HepG2 (cell line): ENCODE measurements around the gene ARHGAP15. TPM values are rescaled to one million over a fixed set of nuclear protein-coding genes. Genes with fewer than 3 reads are reported as not detected.

Source experiments
- ATAC-seq: fragments of 200-7000 bp; cut with Tn5 transposase; 3 replicates; pipeline ENCODE4 v1.9.1; 2020; ENCODE audit warnings: mild to moderate bottlenecking, moderate library complexity
- BruUV-seq: library from RNA; stranded (reverse); fragments of 400-500 nt; replicated peaks from 2 replicates; lab custom pipeline; 2021; lab: Mats Ljungman, UMichigan
- CTCF ChIA-PET: fragments of 300-600 bp; formaldehyde crosslinking; extraction: SDS; loops from one replicate; lab custom pipeline; 2021; ENCODE audit warnings: low total read pairs, inconsistent platforms, low intra/inter-chr PET ratio; lab: Yijun Ruan, JAX
- POLR2A ChIA-PET: fragments of 350-600 bp; sonication (Branson Sonifier 250); formaldehyde crosslinking; loops from one replicate; lab custom pipeline; 2020; ENCODE audit warnings: antibody characterized with exemption, inconsistent platforms; lab: Yijun Ruan, JAX
- DNase-seq: peaks from one replicate; pipeline ENCODE4 v3.0.0-alpha.2; 2015; ENCODE audit warnings: low spot score
- FAIRE-seq: peaks from 3 replicates; lab custom pipeline; 2011; peaks lifted over from hg19 to GRCh38; lab: Jason Lieb, UNC
- H2AFZ ChIP-seq: one replicate; pipeline ENCODE4 v1.6.1; 2011; ENCODE audit warnings: low read length, inconsistent platforms
- H3K27ac ChIP-seq: fragments of 300-600 bp; 3 replicates; pipeline ENCODE4 v1.8.0; 2011; ENCODE audit warnings: mixed run types, mild to moderate bottlenecking, mixed read lengths, low read length, inconsistent platforms; ENCODE audit not compliant: insufficient read depth; ENCODE audit errors: extremely low read length
- H3K27me3 ChIP-seq, 2 experiments: fragments of 200-600 bp in 1 of 2; 2 replicates in 1 of 2; 3 replicates in 1 of 2; pipeline versions ENCODE4 v1.6.0 to v1.8.0; 2011; ENCODE audit warnings: low read length in 2 of 2, mild to moderate bottlenecking in 2 of 2, moderate library complexity in 2 of 2, inconsistent platforms in 1 of 2; ENCODE audit not compliant: insufficient read depth in 2 of 2, control insufficient read depth in 1 of 2
- H3K36me3 ChIP-seq, 2 experiments: fragments of 200-600 bp in 1 of 2; replicated peaks in 1 of 2; 2 replicates in 1 of 2; 3 replicates in 1 of 2; pipeline versions ENCODE4 v1.5.1 to v1.8.0; 2011; ENCODE audit warnings: low read length in 2 of 2, inconsistent platforms in 1 of 2; ENCODE audit not compliant: insufficient read depth in 2 of 2, control insufficient read depth in 1 of 2
- H3K4me1 ChIP-seq: 2 replicates; pipeline ENCODE4 v1.5.1; 2012; ENCODE audit warnings: low read length, inconsistent platforms; ENCODE audit not compliant: insufficient read depth
- H3K4me2 ChIP-seq: 2 replicates; pipeline ENCODE4 v1.6.0; 2011; ENCODE audit warnings: low read depth, low read length, inconsistent platforms
- H3K4me3 ChIP-seq, 3 experiments: fragments of 200-600 bp in 1 of 3; sonication (generic), shearing (Covaris generic) in 1 of 3; replicated peaks in 1 of 3; 2 replicates each; pipeline ENCODE4 v1.5.1; 2011 to 2016; ENCODE audit warnings: low read length in 3 of 3, inconsistent platforms in 2 of 3, low read depth in 2 of 3, mild to moderate bottlenecking in 2 of 3, control low read depth in 1 of 3, mixed read lengths in 1 of 3; ENCODE audit not compliant: insufficient read depth in 1 of 3
- H3K79me2 ChIP-seq: one replicate; pipeline ENCODE4 v1.6.1; 2011; ENCODE audit warnings: low read length, inconsistent platforms; ENCODE audit not compliant: insufficient read depth
- H3K9ac ChIP-seq: 2 replicates; pipeline ENCODE4 v1.6.0; 2011; ENCODE audit warnings: mild to moderate bottlenecking, low read depth, low read length, inconsistent platforms; ENCODE audit not compliant: insufficient read depth
- H3K9me3 ChIP-seq: 2 replicates; pipeline ENCODE4 v1.5.1; 2012; ENCODE audit warnings: mild to moderate bottlenecking, low read length
- H4K20me1 ChIP-seq: 2 replicates; pipeline ENCODE4 v1.6.0; 2011; ENCODE audit warnings: inconsistent platforms, mild to moderate bottlenecking, low read length, moderate library complexity; ENCODE audit not compliant: insufficient read depth
- CEBPB ChIP-seq: IDR thresholded peaks from 2 replicates; pipeline ENCODE4 v1.6.1; 2011; ENCODE audit warnings: low read depth, low read length, improper control_type of control experiment, borderline replicate concordance
- KDM4B ChIP-seq: sonication (generic); formaldehyde crosslinking; IDR thresholded peaks from 2 replicates; pipeline ENCODE4 v1.4.0; 2020; ENCODE audit warnings: missing genetic modification reagents
- POGZ ChIP-seq: sonication (generic); formaldehyde crosslinking; IDR thresholded peaks from 2 replicates; pipeline ENCODE4 v1.4.0; 2020; ENCODE audit warnings: mild to moderate bottlenecking, missing genetic modification reagents
- SP1 ChIP-seq, 2 experiments: fragments of 450-650 bp in 1 of 2; sonication (generic) in 1 of 2; formaldehyde crosslinking in 1 of 2; IDR thresholded peaks; 2 replicates each; pipeline versions ENCODE4 v1.4.0 to v1.6.1; 2016 to 2020; ENCODE audit warnings: missing genetic modification reagents in 1 of 2
- TBL1XR1 ChIP-seq: fragments of 150-350 bp; IDR thresholded peaks from 2 replicates; pipeline ENCODE4 v1.6.1; 2014; ENCODE audit warnings: borderline replicate concordance, low read length; ENCODE audit not compliant: partially characterized antibody
- XBP1 ChIP-seq: sonication (generic); formaldehyde crosslinking; IDR thresholded peaks from 2 replicates; pipeline ENCODE4 v1.5.0; 2020; ENCODE audit warnings: missing genetic modification reagents
- ZFY ChIP-seq: sonication (generic); formaldehyde crosslinking; IDR thresholded peaks from 2 replicates; pipeline ENCODE4 v1.4.0; 2020; ENCODE audit warnings: missing genetic modification reagents
- ZMYM2 ChIP-seq: sonication (generic); formaldehyde crosslinking; IDR thresholded peaks from 2 replicates; pipeline ENCODE4 v1.8.0; 2022; ENCODE audit warnings: mild to moderate bottlenecking, missing genetic modification reagents
- ZNF253 ChIP-seq: sonication (generic); formaldehyde crosslinking; IDR thresholded peaks from 2 replicates; pipeline ENCODE4 v1.8.0; 2022; ENCODE audit warnings: mild to moderate bottlenecking, missing genetic modification reagents, borderline replicate concordance
- ZSCAN25 ChIP-seq: sonication (generic); formaldehyde crosslinking; IDR thresholded peaks from 2 replicates; pipeline ENCODE4 v1.8.0; 2022; ENCODE audit warnings: mild to moderate bottlenecking, missing genetic modification reagents
- WGBS: methylation state at CpG from one replicate; pipeline ENCODE4 v1.1.6; 2017; ENCODE audit warnings: low lambda C conversion rate; 5-methylcytosine and 5-hydroxymethylcytosine counted together
- in situ Hi-C: cut with HindIII; loops from 2 replicates; pipeline ENCODE4 v1.10.0; 2017; ENCODE audit warnings: low pct_unique_long_range_greater_than_20kb; ENCODE audit not compliant: extremely low pct_ligation_motif_present
- intact Hi-C: fragments of 100-400 bp; cut with micrococcal nuclease; formaldehyde crosslinking; loops from one replicate; pipeline ENCODE4 v1.10.0; 2022; ENCODE audit not compliant: unreplicated experiment
- polyA plus RNA-seq, 8 experiments: library from polyadenylated mRNA; depleted of rRNA in 3 of 8; stranded (reverse) in 7 of 8; unstranded in 1 of 8; fragments of >200 nt; fragmentation: Illumina TruSeq in 4 of 8; extraction: Trizol in 4 of 8; gene quantifications; 2 replicates each; pipeline versions ENCODE4 v1.2.1 to v1.2.3, GENCODE V29; 2011 to 2016; ENCODE audit warnings: low read depth in 4 of 8, missing spikeins in 1 of 8, mixed read lengths in 1 of 8; ENCODE audit not compliant: insufficient read depth in 1 of 8
- total RNA-seq, 5 experiments: library from RNA; depleted of rRNA; stranded (reverse); fragments of >200 nt; fragmentation: Illumina TruSeq; extraction: Trizol; gene quantifications; 2 replicates each; pipeline ENCODE4 v1.2.3, GENCODE V29; 2016; ENCODE audit warnings: low read depth in 1 of 5
- TF ChIP-seq, protein P1 (sequence below): sonication (generic); formaldehyde crosslinking; conservative IDR thresholded peaks from 2 replicates; pipeline ENCODE4 v1.4.0; 2020; ENCODE audit warnings: missing genetic modification reagents
- TF ChIP-seq, protein P2 (sequence below): sonication (generic); formaldehyde crosslinking; IDR thresholded peaks from 2 replicates; pipeline ENCODE4 v1.9.0; 2022; ENCODE audit warnings: low read depth, missing genetic modification reagents
- TF ChIP-seq, protein P3 (sequence below): sonication (generic); formaldehyde crosslinking; IDR thresholded peaks from 2 replicates; pipeline ENCODE4 v1.8.0; 2023; ENCODE audit warnings: mild to moderate bottlenecking, missing genetic modification reagents
- TF ChIP-seq, protein P4 (sequence below): sonication (generic); formaldehyde crosslinking; IDR thresholded peaks from 2 replicates; pipeline ENCODE4 v1.4.0; 2020; ENCODE audit warnings: missing genetic modification reagents
- TF ChIP-seq, protein P5 (sequence below): sonication (generic); formaldehyde crosslinking; IDR thresholded peaks from 2 replicates; pipeline ENCODE4 v1.4.0; 2020; ENCODE audit warnings: low read depth, missing genetic modification reagents

Gene ARHGAP15
- total and polyA plus RNA-seq, 2 of the 13 experiments (the other 11 are each of a cell fraction or from before 2014, with no cell fraction given), result 0.04 TPM; not detected in 1

DNA sequence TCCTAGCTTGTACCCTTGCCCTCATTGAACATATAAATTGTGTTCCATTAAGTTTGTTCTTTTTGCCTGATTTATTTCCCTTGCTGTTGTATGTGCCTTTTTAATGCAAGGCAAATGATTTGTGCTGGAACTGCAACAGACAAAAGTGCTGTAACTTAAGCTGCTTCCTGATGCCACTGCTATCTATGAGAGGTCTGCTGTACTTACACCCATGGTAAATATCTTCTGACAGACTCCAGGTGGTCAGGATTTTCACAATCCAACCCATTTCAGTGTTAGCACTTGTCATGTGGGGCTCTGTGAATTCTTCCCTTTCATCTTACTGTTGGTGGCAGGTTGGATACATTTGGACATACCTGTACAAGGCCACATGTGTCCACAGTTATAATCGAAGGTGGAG, 63.5 kb downstream of the ARHGAP15 start (continued):
- TF ChIP-seq POGZ (no peak), XBP1 (CRISPR knock-in tag) (no peak), ZMYM2 (CRISPR knock-in tag) (no peak), ZSCAN25 (no peak)
- TF ChIP-seq, protein P1, sequence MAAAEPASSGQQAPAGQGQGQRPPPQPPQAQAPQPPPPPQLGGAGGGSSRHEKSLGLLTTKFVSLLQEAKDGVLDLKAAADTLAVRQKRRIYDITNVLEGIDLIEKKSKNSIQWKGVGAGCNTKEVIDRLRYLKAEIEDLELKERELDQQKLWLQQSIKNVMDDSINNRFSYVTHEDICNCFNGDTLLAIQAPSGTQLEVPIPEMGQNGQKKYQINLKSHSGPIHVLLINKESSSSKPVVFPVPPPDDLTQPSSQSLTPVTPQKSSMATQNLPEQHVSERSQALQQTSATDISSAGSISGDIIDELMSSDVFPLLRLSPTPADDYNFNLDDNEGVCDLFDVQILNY, result no peak
- TF ChIP-seq, protein P2, sequence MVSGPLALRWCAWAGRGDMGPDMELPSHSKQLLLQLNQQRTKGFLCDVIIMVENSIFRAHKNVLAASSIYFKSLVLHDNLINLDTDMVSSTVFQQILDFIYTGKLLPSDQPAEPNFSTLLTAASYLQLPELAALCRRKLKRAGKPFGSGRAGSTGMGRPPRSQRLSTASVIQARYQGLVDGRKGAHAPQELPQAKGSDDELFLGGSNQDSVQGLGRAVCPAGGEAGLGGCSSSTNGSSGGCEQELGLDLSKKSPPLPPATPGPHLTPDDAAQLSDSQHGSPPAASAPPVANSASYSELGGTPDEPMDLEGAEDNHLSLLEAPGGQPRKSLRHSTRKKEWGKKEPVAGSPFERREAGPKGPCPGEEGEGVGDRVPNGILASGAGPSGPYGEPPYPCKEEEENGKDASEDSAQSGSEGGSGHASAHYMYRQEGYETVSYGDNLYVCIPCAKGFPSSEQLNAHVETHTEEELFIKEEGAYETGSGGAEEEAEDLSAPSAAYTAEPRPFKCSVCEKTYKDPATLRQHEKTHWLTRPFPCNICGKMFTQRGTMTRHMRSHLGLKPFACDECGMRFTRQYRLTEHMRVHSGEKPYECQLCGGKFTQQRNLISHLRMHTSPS, result no peak
- TF ChIP-seq, all 625 proteins: peak for 0

DNA sequence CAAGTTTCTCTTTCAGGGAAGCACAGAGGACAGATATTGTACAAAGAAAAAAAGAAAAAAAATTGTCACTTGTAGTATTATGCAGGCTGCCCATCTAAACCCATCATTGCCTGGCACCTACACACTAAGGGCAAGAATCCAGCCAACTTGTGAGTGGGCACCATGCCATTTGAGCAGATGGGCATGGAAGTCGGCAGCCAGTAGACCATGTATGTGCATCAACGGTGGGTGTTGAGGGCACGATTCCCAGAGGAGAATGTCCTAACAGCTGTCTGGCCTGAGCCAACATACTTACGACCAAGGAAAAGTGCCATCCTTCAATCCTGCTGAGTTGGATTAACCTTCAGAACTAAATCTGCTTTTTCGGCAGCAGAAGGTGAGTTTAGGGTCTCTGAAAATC, 63.9 kb downstream of the ARHGAP15 start:
- no peak for DNase-seq
- Histone ChIP-seq H3K79me2 (no peaks in the 10 kb centered on the region), H3K4me1 (no peaks in the 10 kb centered on the region), H4K20me1 (no peaks in the 10 kb centered on the region), H3K27me3 (no peaks in the 10 kb centered on the region), H3K9ac (no peak overlapping the region), H3K4me3 (no peak overlapping the region), H3K36me3 (no peaks in the 10 kb centered on the region), H2AFZ (no peak overlapping the region), H3K9me3 (no peaks in the 10 kb centered on the region), H3K4me2 (no peak overlapping the region), H3K27ac (no peak overlapping the region)
- FAIRE-seq, result no peak
- under 1% methylated on average over 5 of the region's 5 CpGs for WGBS
- intact Hi-C loops, result no loop called here
- CTCF ChIA-PET, result no interaction called here
- BruUV-seq, result no TSS peak
- in situ Hi-C loops, result no loop called here
- POLR2A ChIA-PET, result no interaction called here
- ATAC-seq, result no peak
- TF ChIP-seq TBL1XR1, result no peak
- TF ChIP-seq, protein P3, sequence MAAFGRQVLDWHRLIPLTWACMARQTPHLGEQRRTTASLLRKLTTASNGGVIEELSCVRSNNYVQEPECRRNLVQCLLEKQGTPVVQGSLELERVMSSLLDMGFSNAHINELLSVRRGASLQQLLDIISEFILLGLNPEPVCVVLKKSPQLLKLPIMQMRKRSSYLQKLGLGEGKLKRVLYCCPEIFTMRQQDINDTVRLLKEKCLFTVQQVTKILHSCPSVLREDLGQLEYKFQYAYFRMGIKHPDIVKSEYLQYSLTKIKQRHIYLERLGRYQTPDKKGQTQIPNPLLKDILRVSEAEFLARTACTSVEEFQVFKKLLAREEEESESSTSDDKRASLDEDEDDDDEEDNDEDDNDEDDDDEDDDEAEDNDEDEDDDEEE, result no peak
- no peak for TF ChIP-seq SP1 (IDR thresholded peaks at IDR 0.05)
- no peak for TF ChIP-seq SP1 (CRISPR knock-in tag; IDR thresholded peaks at IDR 0.05)
- no peak for TF ChIP-seq ZFY (CRISPR knock-in tag)
- TF ChIP-seq, protein P4, sequence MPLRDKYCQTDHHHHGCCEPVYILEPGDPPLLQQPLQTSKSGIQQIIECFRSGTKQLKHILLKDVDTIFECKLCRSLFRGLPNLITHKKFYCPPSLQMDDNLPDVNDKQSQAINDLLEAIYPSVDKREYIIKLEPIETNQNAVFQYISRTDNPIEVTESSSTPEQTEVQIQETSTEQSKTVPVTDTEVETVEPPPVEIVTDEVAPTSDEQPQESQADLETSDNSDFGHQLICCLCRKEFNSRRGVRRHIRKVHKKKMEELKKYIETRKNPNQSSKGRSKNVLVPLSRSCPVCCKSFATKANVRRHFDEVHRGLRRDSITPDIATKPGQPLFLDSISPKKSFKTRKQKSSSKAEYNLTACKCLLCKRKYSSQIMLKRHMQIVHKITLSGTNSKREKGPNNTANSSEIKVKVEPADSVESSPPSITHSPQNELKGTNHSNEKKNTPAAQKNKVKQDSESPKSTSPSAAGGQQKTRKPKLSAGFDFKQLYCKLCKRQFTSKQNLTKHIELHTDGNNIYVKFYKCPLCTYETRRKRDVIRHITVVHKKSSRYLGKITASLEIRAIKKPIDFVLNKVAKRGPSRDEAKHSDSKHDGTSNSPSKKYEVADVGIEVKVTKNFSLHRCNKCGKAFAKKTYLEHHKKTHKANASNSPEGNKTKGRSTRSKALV (CRISPR knock-in tag), result no peak
- no peak for TF ChIP-seq CEBPB
- no peak for TF ChIP-seq ZNF253 (CRISPR knock-in tag)
- TF ChIP-seq, protein P5, sequence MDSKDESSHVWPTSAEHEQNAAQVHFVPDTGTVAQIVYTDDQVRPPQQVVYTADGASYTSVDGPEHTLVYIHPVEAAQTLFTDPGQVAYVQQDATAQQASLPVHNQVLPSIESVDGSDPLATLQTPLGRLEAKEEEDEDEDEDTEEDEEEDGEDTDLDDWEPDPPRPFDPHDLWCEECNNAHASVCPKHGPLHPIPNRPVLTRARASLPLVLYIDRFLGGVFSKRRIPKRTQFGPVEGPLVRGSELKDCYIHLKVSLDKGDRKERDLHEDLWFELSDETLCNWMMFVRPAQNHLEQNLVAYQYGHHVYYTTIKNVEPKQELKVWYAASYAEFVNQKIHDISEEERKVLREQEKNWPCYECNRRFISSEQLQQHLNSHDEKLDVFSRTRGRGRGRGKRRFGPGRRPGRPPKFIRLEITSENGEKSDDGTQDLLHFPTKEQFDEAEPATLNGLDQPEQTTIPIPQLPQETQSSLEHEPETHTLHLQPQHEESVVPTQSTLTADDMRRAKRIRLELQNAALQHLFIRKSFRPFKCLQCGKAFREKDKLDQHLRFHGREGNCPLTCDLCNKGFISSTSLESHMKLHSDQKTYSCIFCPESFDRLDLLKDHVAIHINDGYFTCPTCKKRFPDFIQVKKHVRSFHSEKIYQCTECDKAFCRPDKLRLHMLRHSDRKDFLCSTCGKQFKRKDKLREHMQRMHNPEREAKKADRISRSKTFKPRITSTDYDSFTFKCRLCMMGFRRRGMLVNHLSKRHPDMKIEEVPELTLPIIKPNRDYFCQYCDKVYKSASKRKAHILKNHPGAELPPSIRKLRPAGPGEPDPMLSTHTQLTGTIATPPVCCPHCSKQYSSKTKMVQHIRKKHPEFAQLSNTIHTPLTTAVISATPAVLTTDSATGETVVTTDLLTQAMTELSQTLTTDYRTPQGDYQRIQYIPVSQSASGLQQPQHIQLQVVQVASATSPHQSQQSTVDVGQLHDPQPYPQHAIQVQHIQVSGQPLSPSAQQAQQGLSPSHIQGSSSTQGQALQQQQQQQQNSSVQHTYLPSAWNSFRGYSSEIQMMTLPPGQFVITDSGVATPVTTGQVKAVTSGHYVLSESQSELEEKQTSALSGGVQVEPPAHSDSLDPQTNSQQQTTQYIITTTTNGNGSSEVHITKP (CRISPR knock-in tag), result no peak
- no peak for TF ChIP-seq KDM4B (CRISPR knock-in tag)
